ENCODE data around the gene CFAP251.
"Not testable (repeated sequence)": the region's sequence is repeated elsewhere in the genome, so short reads cannot be mapped to it uniquely, and the experiment has no call there.

CFAP251 gene

GRCh38 chr12:121905746-121906145 is 12.6 kb upstream of the CFAP251 start:
- DNase-seq: peak; percentile 45

- DNase-seq: no peak
Observed at GRCh38 chr12:121908702-121909101, 9.7 kb upstream of the CFAP251 start.

GRCh38 chr12:121911824-121912585 is 6.4 kb upstream of the CFAP251 start:
- DNase-seq: no peak

GRCh38 chr12:121915841-121916321 is 2.5 kb upstream of the CFAP251 start:
- DNase-seq: no peak

- DNase-seq: no peak
Observed at GRCh38 chr12:121916719-121917118, 1.7 kb upstream of the CFAP251 start.

- no peak for DNase-seq
Observed at GRCh38 chr12:121918679-121919038, 267 bp downstream of the CFAP251 start.

DNA sequence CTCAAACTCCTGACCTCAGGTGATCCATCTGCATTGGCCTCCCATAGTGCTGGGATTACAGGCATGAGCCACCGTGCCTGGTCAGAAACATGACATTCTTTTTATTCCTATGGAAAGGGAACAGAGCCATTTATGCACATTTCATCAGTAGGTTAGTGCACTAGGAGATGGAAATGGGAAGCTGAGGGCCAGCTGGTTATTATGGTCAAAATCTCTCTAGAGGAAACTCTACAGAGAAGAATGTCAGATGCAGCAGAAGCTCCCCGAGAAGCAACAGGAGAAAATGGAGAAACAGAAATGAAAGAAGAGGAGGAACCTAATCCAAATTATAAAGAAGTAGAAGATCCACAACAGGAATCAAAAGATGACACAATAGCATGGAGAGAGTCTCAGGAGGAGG is 2.7 kb downstream of the CFAP251 start:
- no peak for DNase-seq

GRCh38 chr12:121925358-121925695 is 6.9 kb downstream of the CFAP251 start:
- peak; percentile 86 for DNase-seq

DNA sequence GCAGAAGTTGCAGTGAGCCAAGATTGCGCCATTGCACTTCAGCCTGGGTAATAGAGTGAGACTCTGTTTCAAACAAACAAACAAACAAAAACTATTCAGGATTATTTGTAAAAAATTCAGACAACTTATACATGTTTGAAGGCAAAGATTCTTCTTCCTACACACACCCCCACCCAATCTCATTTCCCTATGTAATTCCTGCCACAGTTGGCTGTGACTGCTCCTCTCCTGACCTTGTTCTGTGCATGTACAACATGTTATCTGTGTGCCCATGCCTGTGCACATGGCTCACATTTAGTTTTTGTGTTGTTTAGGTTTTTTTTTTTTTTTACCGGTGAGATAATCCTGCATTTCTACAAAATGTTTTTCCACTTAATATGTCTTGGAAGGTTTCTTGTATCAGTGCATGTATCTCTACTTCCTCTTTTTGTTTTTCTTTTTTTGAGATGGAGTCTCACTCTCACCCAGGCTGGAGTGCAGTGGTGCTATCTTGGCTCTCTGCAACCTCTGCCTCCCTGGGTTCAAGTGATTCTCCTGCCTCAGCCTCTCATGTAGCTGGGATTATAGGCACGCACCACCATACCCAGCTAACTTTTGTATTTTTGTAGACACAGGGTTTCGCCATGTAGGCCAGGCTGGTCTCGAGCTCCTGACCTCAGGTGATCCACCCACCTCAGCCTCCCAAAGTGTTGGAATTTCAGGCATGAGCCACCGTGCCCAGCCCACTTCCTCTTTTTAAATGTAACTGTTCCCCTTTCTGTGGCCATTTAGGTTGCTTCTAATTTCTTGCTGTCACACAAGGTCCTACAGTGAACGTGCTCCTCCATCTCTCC is 8.7 kb downstream of the CFAP251 start:
- no peak for DNase-seq

GRCh38 chr12:121927813-121928212 is 9.4 kb downstream of the CFAP251 start:
- no peak for DNase-seq

DNA sequence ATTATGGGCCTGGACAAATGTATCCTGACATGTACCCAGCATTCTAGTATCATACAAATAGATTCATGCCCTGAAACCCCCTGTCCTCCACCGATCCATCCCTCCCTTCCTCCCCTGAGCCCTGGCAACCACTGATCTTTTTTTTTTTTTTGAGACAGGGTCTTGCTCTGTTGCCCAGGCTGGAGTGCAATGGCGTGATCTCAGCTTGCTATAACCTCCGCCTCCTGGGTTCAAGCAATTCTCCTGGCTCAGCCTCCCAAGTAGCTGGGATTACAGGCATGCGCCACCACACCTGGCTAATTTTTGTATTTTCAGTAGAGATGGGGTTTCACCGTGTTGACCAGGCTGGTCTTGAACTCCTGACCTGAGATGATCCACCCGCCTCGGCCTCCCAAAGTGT is 11.2 kb downstream of the CFAP251 start:
- not testable (repeated sequence) for DNase-seq

DNA sequence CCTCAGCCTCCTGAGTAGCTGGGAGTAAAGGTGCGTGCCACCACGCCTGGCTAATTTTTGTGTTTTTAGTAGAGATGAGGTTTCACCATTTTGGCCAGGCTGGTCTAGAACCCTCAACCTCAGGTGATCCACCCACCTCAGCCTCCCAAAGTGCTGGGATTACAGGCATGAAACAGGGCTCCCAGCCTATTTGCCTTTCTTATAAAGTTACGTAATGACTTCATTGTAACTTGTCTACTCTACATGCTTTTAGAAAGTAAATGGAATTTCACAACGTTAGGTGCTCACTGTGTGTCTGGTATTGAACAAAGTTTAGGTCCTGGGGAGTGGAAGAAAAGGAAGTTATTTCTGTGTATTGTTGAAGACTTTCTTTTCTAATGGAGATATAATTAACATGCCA is 12.5 kb downstream of the CFAP251 start:
- no peak for DNase-seq

GRCh38 chr12:121932176-121932536 is 13.8 kb downstream of the CFAP251 start:
- DNase-seq: no peak

DNA sequence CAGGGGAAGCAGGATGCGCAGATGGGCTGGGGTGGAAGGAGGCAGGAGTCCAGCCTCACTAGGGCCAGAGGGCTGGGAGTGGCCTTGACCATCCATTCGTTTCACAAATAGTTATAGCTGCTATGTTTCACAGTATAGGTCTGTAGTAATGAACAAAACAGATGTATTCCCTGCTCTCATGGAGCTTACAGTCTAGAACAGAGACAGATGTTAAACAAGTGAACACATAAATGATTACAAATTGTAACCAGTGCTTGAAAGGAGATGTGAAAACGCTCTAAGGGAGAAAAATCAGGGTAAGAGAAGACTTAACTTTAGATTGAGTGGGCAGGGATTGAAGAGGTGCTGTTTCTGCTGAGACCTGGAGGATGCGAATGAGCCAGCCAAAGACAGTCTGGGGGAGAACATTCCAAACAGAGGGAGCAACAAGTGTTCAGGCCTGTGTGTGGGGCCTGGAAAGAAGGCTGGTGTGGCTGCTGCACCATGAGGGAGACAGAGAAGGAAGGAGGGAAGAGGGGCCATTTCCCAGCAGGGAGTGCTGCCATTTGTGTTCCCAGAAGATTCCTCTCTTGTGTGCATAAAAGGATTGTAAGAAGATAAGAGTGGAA is 14.6 kb downstream of the CFAP251 start:
- DNase-seq: no peak

DNA sequence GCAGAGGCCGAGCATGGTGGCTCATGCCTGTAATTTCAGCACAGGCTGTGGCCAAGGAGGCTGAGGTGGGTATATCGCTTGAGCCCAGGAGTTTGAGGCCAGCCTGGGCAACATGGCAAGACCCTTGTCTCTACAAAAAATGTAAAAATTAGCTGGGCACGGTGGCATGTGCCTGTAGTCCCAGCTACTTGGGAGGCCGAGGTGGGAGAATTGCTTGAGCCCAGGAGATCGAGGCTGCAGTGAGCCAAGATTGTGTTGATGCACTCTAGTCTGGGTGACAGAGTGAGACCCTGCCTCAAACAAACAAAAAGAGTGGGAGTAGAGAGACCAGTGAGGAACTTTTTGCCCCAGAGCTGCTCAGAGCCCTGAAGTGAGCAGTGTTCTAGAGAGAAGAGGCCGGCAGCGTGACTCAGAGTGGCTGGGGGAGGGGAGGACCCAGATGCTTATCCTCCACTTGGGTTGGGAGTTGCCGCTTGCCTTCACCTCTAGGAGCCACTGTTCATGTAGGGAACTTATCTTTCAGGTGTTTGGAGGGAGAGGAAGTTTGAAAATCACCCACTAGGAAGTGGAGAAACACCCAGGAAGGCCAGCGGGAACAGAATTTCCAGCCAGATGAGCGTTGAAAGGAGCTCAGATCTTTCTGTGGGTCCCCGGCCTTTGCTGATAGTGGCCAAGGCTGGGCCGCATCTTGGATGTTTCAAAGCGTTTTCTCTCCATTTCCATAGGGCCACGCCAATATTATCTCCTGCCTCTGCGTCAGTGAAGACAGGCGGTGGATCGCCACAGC is 15.3 kb downstream of the CFAP251 start:
- peak; percentile 50 for DNase-seq

GRCh38 chr12:121934309-121934664 is 15.9 kb downstream of the CFAP251 start:
- DNase-seq: no peak

GRCh38 chr12:121937654-121938053 is 19.3 kb downstream of the CFAP251 start:
- no peak for DNase-seq

GRCh38 chr12:121939186-121939585 is 20.8 kb downstream of the CFAP251 start:
- no peak for DNase-seq

DNA sequence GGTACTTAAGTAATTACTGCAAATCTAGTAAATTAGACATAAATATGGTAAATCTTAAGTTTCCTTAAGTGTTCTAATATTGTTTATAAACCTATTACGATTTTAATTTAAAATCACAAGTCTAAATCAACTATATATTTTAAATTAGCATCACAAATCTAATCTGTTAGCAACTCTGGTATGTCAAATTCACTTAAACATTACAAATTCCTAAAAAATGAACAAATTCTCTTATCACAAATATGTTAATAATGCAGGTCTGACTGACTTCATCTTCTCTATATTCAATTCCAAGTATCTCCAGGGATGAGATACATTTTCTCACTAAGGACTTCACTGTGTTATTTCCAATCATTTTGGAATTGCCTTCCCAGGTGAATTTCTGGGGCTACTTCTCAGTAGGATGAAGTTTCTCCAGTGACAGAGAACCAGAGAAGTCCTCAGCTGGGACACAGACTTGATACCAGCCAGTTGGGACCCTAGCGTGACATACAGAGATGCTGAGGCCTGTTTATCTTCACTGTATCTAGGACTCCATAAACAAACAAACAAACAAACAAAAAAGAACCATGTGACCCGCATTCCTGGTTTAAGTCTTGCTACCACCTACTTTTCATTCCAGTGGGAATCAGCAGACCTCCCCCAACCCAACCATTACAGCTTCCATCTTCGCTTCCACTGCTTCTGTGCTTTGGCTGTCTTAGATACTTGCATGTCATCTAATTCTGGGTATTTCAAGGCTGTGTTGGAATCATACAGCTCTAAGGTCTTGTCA is 21.8 kb downstream of the CFAP251 start:
- no peak for DNase-seq

- DNase-seq: peak; percentile 82
Observed at GRCh38 chr12:121942145-121942718, 23.8 kb downstream of the CFAP251 start.

DNA sequence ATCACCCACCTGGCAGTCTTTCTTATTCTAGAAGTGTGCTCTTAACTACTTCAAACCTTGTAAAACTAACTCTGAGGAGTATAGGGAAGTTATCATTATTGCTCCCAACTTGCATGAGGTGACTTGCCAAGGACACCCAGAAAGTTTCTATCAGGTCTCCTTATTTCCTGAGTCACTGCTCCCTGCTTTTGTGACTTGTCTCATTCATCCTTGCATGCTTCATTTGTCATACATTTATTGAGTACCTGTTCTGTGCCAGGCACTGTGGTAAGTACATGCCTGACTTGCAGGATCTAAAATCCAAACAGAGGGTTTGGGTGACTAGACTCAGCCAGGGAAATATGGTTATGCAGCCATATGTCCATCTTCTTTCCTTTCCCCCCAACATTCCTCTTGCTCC is 25.5 kb downstream of the CFAP251 start:
- DNase-seq: no peak

Measured in fibroblast of skin of abdomen (primary cell).